NCI-H526 treated with DMSO at 0.1 percent for 48 hours (cell line): ENCODE measurements around the gene SLAMF9.

Experiments
- DNase-seq: peaks from one replicate; lab custom pipeline; 2025; lab: John Stamatoyannopoulos, UW

Gene SLAMF9

GRCh38 chr1:159974350-159974965, 20.4 kb upstream of the SLAMF9 start:
- no peak for DNase-seq

GRCh38 chr1:159973350-159973940, 19.4 kb upstream of the SLAMF9 start:
- no peak for DNase-seq

GRCh38 chr1:159972443-159973205, 18.6 kb upstream of the SLAMF9 start:
- no peak for DNase-seq

GRCh38 chr1:159970932-159971342, 16.9 kb upstream of the SLAMF9 start:
- DNase-seq: no peak

- DNase-seq: no peak
Measured at GRCh38 chr1:159968901-159969300, 14.9 kb upstream of the SLAMF9 start.

GRCh38 chr1:159965263-159965662, 11.2 kb upstream of the SLAMF9 start:
- no peak for DNase-seq

GRCh38 chr1:159964144-159964543, 10.1 kb upstream of the SLAMF9 start:
- DNase-seq: no peak

- no peak for DNase-seq
Measured at GRCh38 chr1:159962176-159962575, 8.1 kb upstream of the SLAMF9 start.

GRCh38 chr1:159961636-159962035, 7.6 kb upstream of the SLAMF9 start:
- no peak for DNase-seq

GRCh38 chr1:159960721-159961381, 6.8 kb upstream of the SLAMF9 start:
- no peak for DNase-seq

- no peak for DNase-seq
Measured at GRCh38 chr1:159959451-159959850, 5.4 kb upstream of the SLAMF9 start.

- DNase-seq: no peak
Measured at GRCh38 chr1:159958719-159959380, 4.8 kb upstream of the SLAMF9 start.

- no peak for DNase-seq
Measured at GRCh38 chr1:159957824-159958268, 3.8 kb upstream of the SLAMF9 start.

- DNase-seq: no peak
Measured at GRCh38 chr1:159955456-159955855, 1.4 kb upstream of the SLAMF9 start.

- DNase-seq: no peak
Measured at GRCh38 chr1:159952932-159953331, 1.1 kb downstream of the SLAMF9 start.

- no peak for DNase-seq
Measured at GRCh38 chr1:159951551-159951950, 2.5 kb downstream of the SLAMF9 start.

GRCh38 chr1:159951016-159951415, 3.0 kb downstream of the SLAMF9 start:
- no peak for DNase-seq

- DNase-seq: no peak
Measured at GRCh38 chr1:159949981-159950381, 4.1 kb downstream of the SLAMF9 start.

- no peak for DNase-seq
Measured at GRCh38 chr1:159949123-159949522, 4.9 kb downstream of the SLAMF9 start.

GRCh38 chr1:159947942-159948341, 6.1 kb downstream of the SLAMF9 start:
- no peak for DNase-seq

- no peak for DNase-seq
Measured at GRCh38 chr1:159946242-159947187, 7.5 kb downstream of the SLAMF9 start.
